RCC 7860 (cell line): ENCODE data around the gene PNPLA7.

Experiments
- DNase-seq: peaks from one replicate; pipeline ENCODE4 v3.0.0-alpha.2; 2015; ENCODE audit warnings: low spot score
- FAIRE-seq: peaks from 2 replicates; lab custom pipeline; 2012; peaks lifted over from hg19 to GRCh38; lab: Jason Lieb, UNC

Gene PNPLA7

DNA sequence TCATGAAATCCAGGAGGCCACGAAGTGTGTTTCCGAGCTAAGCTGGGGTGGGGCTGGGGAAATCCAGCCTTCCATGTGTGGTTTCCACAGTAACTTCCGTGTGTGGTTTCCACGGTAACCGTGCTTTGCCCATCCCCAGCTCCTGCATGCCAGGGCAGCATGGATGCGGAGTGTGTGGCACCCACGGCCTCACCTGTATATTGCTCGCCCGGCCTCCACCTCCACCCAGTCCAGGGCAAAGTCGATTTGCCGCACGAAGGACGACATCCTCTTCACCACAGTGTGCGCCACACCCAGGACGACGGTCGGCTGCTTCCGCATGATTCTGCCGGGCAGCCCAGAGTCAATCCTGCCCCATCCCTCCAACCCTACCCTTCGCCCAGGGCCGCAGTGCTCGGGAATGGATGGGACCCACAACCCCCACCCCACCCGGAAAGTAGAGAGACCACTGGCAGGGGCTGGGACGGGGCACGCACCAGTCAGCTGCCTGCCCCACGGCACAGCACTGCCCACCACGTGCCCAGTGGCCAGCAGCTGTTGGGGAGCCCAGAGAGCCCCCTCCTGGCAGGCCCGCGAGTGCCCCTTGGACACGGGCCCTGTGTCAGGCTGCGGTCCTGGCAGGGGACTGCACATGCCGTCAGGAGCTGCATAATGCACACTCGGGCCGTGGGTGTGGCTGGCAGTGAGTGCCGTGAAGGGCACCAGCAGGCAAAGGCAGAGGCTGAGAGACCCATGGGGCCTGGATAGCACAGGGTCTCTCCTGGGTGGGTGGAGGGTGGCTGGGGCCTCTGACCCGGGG, 52.1 kb downstream of the PNPLA7 start:
- DNase-seq (no peak), FAIRE-seq (no peak)

DNA sequence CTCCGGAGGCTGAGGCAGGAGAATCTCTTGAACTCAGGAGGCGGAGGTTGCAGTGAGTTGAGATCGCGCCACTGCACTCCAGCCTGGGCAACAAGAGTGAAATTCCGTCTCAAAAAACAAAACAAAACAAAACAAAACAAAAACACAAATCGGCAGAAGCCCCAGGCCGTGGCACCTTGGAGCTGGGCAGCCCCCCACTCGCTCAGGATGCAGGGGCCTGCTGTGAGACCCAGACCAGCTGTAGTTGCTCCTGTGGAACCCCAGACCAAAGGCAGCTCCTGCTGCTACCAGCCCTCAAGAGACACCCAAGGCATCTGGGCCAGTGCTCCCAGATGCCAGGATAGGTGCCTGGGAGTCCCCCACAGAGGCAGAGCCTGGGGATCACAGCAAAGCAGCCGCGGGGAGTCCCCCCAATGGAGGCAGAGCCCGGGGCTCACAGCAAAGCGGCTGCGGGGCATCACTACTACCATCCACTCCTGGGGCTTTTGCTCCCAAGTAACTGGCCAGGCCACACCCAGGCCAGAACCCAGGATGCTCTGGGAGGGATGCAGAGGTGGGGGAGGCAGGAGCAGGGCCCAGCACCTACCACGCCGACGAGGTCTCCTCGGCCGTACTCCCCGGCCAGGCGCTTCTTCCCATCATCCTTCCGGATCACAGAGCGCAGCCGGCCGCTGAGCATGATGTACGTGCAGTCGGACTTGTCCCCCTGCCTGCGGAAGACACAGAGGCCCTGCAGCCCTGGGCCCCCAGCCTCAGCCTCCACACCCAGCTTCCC, 53.4 kb downstream of the PNPLA7 start:
- FAIRE-seq: no peak

DNA sequence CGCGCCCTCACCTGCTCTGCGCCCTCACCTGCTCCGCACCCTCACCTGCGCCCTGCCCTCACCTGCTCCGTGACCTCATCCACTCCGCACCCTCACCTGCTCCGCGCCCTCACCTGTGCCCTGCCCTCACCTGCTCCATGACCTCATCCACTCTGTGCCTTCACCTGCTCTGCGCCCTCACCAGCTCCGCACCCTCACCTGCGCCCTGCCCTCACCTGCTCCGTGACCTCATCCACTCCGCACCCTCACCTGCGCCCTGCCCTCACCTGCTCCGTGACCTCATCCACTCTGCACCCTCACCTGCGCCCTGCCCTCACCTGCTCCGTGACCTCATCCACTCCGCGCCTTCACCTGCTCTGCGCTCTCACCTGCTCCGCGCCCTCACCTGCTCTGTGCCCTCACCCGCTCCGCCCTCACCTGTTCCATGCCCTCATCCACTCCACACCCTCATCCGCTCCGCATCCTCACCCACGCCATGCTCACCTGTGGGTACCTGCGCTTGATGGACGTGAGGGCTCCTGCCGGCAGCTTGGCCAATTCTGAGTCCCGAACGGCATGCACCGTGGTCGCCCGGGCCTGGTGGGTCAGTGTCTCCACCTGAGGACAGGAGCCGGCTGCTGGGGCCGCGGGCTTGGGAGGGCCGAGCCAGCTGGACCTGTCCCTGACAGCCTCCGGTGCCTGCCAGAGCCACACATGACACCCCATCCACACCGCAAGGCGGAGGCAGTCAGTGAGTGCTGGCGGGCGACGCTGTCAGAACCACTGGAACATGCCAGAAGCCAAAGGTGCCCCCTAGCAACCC, 55.5 kb downstream of the PNPLA7 start:
- FAIRE-seq (no peak), DNase-seq (no peak)

More for the DNA sequence above, 53.4 kb downstream of the PNPLA7 start:
- DNase-seq: no peak

DNA sequence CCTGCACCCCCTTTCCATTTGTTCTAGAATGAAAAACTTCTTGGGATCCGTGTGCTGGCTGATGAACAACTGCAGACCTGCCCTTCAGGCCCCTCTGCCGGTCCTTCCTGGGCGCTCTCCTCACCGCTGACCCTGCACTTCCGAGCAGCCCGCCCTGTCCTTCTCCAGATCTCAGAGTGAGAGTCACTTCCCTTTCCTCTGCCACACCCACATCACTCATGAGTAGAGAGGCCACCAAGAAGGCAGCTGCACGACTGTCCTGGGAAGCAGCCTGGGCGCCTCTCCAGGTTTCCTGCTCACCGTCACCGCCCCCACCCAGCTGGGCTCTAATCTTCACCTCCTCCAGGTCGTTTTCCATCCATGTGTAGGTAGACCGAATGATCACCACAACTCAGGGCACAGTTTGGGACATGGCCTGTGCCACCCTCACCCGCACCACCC, 56.1 kb downstream of the PNPLA7 start:
- FAIRE-seq: no peak
- DNase-seq: no peak

DNA sequence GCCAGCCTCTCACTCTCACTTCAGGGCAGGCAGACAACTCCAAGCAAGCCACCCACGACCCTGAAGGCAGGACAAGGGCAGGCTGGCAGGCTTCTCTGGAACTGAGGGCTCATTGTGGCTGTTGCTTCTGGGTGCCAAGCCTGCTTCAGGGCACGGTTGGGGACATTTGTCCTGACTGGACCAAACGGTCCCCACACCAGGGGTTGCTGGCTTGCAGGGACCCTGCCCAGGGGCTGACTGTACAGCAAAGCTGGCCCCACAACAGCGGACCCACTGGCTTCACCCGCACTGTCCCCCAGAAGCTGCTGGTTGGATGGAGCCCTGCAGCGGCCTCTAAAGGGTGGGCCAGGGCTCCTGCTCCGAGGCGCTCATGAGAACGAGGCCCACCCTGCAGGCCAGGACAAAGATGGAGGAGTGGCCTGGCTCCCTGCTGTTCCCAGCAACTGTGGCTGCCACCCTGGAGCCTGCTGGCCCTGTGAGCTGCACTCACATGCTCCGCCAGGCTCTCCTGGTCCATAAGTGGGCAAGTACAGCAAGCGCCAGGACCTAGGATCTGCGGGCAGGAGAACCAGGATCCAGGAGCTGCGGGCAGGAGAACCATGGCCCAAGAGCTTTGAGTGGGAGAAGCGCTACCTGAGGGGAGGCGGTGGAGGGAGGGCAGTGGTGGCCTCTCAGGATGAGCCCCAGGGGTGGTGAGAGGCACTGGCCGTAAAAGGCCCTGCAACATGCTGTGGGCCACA, 56.7 kb downstream of the PNPLA7 start:
- no peak for FAIRE-seq
- no peak for DNase-seq

DNA sequence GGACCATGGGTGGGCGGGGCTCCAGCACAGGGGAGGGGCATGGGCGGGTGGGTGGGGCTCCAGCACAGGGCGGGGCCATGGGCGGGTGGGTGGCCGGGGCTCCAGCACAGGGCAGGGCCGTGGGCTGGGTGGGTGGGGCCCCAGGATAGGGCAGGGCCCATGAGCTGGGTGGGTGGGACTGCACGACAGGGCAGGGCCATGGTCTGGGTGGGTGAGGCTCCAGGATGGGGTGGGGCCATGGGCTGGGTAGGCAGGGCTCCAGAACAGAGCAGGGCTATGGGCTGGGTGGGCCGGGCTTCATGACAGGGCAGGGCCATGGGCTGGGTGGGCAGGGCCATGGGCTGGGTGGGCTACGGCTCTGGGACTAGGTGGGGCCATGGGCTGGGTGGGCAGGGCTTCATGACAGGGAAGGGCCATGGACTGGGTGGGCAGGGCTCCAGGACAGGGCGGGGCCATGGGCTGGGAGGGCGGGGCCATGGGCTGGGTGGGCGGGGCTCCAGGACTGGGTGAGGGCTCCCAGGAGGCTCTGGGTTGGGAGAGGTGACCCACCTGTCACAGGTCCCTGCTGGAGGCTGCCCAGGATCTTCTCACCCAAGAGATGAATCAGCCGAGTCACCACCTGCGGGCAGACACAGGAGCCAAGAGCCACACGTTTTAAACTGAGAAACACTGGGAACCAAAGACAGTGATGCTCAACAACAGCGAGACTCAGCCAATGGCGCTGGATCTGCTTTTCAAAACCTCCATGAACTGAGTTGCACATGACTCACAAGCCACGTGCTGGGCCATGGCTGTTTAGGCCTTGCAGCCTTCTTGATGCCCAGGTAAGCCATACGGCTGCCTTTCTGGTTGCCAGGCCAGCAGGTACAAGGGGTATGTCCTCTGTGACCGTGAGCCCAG, 57.5 kb downstream of the PNPLA7 start:
- DNase-seq: no peak

DNA sequence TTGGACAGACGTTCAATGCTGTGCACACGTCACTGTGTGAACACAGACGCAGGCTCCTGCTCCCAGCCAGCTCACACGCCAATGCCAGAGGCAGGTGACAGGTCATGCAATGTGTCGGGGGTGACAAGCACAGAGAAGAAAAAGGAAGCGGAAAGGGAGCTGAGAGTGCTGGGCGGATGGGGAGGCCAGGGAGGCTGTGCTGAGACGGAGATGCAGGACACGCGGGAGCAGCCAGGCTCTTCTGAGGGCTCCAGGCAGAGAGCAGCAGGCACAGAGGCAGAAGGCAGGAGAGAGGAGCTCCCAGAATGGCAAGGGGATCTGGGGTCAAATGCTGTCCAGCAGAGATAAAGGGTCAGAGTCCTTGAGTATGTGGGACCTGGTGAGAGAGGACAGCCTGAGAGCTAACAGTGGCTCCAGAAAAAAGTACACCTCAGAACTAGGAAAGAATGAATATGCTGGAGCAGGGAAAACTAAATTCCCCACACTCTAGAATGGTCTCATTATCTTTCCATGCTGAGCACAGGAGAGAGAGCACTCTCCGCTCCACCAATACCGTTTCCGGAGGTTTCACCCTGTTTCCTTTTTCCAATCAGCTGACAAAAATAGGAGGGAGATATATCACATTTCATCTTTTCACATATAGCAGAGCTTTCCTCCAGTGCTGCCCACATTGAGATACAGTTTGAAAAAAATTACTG, 58.3 kb downstream of the PNPLA7 start:
- no peak for DNase-seq
- FAIRE-seq: no peak

More for the DNA sequence above, 57.5 kb downstream of the PNPLA7 start:
- FAIRE-seq: no peak

DNA sequence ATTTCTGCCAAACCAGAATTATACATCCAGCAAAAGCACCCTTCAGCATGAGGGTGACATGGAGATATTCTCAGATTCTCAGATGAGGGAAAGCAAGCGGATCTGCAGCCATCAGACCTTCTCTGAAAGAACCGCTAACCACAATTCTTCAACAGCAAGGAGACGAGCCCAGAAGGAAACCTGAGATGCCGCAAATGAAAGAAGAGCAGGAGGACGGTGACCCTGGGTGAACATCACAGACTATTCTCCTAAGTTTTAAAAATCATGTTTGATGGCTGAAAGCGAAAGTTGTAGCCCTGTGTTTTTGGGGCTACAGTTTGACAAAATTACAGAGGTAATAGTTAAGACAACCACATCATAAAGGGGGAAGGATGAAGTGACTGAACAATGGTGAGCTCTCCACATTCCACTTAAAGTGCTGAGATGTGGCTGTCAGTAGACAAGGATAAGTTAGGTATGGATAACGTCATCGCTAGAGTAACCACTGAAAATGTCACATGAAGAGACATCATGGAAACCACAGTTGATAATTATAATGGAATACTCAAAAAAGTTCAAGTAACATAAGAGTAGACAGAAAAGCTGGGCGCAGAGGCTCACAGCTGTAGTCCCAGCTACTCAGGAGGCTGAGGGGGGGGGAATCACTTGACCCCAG, 59.5 kb downstream of the PNPLA7 start:
- DNase-seq (no peak), FAIRE-seq (no peak)

DNA sequence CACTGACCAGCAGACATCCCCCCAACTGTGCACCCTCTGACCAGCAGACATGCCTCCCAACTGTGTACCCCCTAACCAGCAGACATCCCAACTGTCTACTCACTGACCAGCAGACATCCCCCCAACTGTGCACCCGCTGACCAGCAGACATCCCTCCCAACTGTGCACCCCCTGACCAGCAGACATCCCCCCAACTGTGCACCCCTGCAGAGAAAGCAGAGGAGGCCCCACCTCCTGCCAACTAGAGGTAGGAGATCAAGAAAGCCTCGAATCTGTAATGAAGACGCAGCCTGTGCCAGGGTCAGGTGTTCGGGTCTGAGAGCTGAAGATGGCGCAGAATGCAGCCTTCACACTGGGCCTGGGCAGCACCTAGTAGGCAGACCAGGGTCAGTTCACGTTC, 61.3 kb downstream of the PNPLA7 start:
- no peak for FAIRE-seq
- DNase-seq: no peak

DNA sequence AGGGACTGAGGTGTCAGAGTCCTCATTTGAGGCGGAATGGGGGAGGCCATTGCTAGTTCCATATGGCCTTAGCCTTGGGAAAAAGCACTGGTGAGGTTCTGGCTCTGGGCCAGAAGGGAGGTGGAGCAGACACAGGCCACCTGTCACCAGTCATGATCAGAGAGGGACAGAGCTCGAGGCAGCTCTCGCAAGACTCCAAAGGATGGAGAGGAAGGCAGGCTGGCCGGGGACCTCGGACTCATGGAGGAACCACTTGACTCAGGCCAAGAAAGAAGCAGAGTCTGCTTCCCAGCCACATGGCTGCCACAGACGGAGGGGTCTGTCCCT, 61.9 kb downstream of the PNPLA7 start:
- no peak for FAIRE-seq
- DNase-seq: no peak

DNA sequence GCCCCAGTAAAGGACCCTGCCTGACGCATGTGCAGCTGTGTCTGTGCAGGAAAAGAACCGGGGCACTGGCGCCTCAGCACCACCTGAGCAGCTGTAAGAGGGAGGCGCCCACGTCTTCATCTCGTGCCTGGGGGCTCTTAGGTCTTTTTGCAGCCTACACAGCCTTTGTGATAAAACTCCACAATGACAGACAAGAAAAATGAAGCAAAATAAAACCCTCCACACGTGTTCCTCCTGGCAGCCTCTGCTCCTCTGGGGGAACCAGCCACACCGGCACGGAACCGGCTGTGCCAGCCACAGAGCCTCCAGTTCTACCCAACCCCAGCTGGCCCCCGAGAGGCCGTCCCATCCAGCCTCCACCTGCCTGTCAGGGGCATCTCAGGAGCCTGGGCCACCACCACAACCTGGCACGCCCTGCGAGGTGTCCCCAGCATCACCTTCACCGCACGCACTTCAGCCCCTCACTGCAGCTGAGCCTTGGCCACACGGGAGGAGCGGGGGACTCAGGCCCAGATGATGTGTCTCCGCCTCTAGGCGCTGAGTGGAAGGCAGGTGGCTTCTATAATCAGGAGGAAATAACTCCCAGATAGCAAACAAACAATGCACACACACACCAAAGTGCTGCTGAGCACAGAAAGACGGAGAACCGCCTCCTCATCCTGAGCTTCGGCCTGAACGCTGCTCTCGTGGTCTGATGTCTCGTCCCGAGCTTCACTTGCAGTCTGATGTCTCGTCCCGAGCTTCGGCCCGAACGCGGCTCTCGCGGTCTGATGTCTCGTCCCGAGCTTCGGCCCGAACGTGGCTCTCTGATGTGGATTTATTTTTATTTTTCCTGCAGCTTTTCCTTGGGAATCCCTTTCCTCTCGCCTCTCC, 62.5 kb downstream of the PNPLA7 start:
- DNase-seq: no peak
- FAIRE-seq: no peak

DNA sequence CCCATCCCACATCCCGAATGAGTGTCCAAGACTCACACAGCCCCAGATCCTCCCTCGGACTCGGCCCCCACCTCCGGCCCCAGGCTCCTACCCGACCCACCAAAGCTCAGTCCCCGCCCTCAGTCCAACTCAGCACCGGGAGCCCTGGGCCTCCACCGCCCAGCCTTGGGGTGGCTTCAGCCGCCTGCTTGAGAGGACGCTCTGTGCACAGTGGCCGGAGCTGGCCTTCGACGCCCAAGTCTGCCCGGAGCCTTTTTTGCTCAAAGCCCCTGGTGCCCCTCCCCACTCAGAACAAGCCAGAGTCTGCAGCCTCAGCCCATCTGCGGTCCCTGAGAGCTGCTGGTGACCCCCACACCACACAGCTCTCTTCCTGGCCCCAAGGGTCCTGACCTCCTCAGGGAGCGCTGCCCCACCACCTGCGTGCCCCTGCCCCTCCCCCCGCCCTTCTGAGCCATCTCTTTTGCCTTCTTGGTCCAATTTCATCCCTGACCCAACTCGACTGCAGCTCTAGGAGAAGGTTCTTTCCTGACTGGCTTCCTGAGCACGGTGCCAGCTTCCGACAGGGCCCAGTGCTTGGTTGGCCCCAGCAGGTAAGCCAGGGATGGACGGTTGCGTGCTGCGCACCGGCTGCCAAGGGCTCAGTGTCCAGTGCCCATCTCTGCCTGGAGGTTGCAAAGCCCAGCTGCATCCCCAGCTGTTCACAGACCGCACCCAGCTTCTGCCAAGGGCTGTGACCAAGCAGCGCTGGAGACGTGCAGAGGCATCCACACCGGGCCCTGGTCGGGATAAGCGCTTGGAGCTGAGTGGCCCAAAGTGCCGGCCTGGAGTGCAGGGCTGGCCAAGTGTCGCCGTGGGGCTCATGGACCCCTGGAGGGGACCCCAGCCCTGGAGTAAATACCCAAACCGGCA, 63.4 kb downstream of the PNPLA7 start:
- no peak for DNase-seq
- no peak for FAIRE-seq

DNA sequence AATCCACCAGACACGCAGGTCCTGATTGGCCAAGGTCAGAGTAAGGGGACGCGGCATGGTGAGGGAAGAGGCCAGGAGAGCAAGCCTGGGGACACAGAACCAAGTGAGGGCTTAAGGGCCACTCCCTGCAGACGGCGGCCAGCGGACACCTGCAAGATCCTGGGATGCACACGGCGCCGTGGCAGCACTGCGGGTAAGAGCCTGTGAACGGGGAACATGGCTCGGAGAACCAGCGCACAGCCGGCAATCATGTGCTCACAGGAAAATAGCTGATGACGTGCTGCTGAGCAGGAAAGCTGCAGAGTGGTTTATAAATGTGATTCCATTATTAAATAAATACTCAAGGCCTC, 64.1 kb downstream of the PNPLA7 start:
- no peak for DNase-seq

DNA sequence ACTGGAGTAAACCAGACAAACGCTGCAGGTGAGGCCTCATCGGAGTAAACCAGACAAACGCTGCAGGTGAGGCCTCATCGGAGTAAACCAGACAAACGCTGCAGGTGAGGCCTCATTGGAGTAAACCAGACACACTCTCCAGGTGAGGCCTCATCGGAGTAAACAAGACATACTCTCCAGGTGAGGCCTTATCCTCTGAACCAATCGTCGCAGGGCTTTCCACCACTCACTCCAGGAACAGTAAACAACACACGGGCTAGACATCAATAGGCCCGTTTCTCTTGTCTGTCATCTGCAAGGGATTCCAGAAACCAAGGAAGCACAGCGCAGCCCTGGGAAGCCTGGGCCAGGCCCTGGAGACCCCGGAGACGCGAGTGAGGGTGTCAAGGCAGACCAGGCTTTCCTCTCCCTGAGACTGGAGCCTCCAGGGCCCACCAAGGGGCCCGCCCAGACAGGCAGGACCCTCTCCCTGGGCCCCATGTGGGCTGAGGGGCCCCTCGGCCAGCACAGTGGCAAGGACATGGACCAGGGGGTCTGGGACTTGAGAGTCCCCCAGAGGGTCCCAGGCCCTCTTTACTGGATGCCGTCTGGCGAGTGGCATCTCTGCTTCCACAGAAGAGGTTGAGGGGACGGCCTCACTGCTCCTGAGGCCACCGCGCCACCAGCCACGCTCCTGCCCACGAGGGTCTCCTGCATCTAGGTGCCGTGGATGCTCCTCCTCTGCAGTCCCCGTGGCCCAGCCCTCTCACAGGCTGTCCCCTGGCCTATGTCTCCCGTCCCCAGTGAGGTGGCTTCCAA, 64.7 kb downstream of the PNPLA7 start:
- DNase-seq (no peak), FAIRE-seq (no peak)

More for the DNA sequence above, 64.1 kb downstream of the PNPLA7 start:
- FAIRE-seq: no peak

DNA sequence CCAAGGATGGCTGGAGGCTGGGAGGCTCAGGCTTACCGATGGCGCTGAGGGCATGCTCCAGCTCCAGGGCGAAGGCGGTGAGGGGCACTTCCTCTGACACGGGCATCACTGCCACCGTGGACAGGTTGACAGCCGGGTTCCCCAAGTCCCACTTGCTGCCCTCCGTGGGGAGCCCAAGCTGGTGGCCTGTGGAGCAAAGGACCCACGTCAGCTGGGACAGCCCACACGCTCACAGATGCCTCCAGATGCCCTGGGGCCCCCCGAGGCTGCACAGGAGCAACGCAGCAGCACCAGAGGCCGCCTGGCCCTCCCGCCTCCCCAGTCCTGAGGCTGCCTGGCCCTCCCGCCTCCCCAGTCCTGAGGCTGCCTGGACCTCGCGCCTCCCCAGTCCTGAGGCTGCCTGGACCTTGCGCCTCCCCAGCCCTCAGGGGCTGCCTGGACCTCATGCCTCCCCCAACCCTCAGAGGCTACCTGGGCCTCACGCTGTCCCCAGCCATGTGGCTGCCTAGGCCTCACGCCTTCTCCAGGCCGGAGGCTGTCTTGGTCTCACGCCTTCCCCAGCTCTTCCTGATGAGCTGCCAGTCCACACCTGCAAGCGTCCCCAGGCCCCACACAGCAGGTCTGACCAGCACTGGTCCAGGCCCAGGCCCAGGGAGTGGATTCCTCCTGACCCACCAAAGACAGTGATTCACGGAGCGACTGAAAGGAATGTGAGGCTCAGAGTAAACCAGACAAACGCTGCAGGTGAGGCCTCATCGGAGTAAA, 65.5 kb downstream of the PNPLA7 start:
- DNase-seq: no peak
- no peak for FAIRE-seq
